Measurements from ENCODE around the gene PPP3CB. TPM values are rescaled to one million over a fixed set of nuclear protein-coding genes. Genes with fewer than 3 reads are reported as not detected.
A peak's percentile ranks its signal among the peaks of the same experiment; 100 is the strongest.

The PPP3CB gene
- total RNA-seq, 2 experiments from 2014 or later = 48.4 to 50.2 TPM

DNA sequence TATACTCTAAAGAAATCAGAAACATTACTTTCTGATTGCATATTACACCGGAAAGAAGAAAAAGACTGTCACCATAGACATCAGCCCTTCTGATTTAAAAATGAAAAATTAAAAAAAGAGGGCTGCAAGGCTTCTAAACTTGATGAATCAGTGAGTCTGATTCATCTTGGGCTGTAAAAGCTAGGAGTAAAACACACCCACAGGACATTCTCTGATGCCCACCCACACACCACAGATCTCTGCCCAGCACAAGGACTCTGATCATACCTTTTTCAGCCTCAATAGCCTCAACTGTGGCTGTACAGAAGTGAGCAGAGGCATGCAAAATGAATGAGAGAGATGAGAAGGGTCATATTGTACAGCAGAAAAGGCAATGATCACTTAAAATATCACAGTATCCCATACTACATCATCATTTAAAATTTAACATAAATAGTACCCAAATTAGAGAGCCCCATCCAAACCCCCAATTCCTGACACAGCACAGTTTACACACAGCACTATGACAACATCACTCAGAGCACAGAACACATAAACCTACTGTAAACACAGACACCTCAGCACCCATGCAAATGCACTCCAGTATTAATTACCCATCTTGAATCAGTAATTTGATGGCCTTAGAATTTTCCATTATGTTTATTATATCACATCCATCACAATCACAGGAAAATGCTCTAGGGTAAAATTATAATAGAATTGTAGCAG lies 56.1 kb downstream of the PPP3CB start:
- H3K9me3 Mint-ChIP-seq = no peaks in the 10 kb centered on the region
- H3K4me1 Mint-ChIP-seq (ENCODE audit: low read depth) = peaks cover 15% of the 10 kb centered on the region
- H3K27me3 Mint-ChIP-seq = no peaks in the 10 kb centered on the region
- intact Hi-C loops (cut with micrococcal nuclease) = no loop called here
- H3K36me3 Mint-ChIP-seq = peaks cover 13% of the 10 kb centered on the region
- POLR2A ChIA-PET = no interaction called here
- H3K27ac Mint-ChIP-seq = peak overlapping the region; percentile 50
- DNase-seq = peak; percentile 28
- H3K4me3 Mint-ChIP-seq = no peak overlapping the region
- CTCF ChIA-PET = interaction anchor here (0.6 kb wide), 1 partner anchor 1255 kb away, joined by 4 read pairs; no protein-coding TSS in a partner anchor

- intact Hi-C loops (cut with micrococcal nuclease) = no loop called here
Observed at GRCh38 chr10:73439055-73439454, 56.8 kb downstream of the PPP3CB start.

DNA sequence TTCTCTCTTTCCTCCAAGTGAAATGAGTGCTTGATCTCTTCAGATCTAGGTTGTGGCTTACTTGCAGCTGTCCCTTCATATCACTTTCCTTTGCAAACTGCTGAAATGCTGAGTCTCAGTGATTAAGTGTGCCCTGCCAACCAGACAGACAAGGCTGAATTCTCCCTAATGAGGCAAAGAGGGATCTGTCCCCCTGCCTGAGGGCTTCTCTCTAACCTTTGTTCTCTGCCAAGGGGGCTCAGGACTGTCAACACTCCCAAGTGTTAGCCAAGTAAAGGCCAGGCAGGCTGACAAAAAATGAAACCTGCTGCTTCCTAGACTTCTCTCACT lies 62.3 kb downstream of the PPP3CB start, which contains the start of gene MSS51:
Gene MSS51, minus strand, starts transcription at position 24 of the 330 bp plus-strand sequence. CDS start 5,277 bp downstream, outside the sequence.
- intact Hi-C loops (cut with micrococcal nuclease) = no loop called here
- no peak within 1 kb of the TSS for H3K27ac Mint-ChIP-seq
- peaks cover 8% of the 10 kb centered on the region for H3K36me3 Mint-ChIP-seq
- no peak for DNase-seq
- CTCF ChIA-PET = no interaction called here
- H3K4me1 Mint-ChIP-seq (ENCODE audit: low read depth) = peaks cover 14% of the 10 kb centered on the region
- no peaks in the 10 kb centered on the region for H3K9me3 Mint-ChIP-seq
- H3K27me3 Mint-ChIP-seq = no peaks in the 10 kb centered on the region
- POLR2A ChIA-PET = no interaction called here
- no peak within 1 kb of the TSS for H3K4me3 Mint-ChIP-seq

More at GRCh38 chr10:73439055-73439454, 56.8 kb downstream of the PPP3CB start:
- POLR2A ChIA-PET = no interaction called here
- DNase-seq = no peak
- CTCF ChIA-PET = interaction anchor here (0.6 kb wide), 1 partner anchor 1255 kb away, joined by 4 read pairs; no protein-coding TSS in a partner anchor
- Mint-ChIP-seq H3K36me3 (peaks cover 8% of the 10 kb centered on the region), H3K27me3 (no peaks in the 10 kb centered on the region), H3K27ac (no peak overlapping the region), H3K4me3 (no peak overlapping the region), H3K9me3 (no peaks in the 10 kb centered on the region), H3K4me1 (ENCODE audit: low read depth) (peaks cover 15% of the 10 kb centered on the region)

GRCh38 chr10:73432646-73433537 lies 62.9 kb downstream of the PPP3CB start:
- H3K27me3 Mint-ChIP-seq = no peaks in the 10 kb centered on the region
- DNase-seq = no peak
- peaks cover 14% of the 10 kb centered on the region for H3K4me1 Mint-ChIP-seq (ENCODE audit: low read depth)
- H3K27ac Mint-ChIP-seq = no peak overlapping the region
- H3K9me3 Mint-ChIP-seq = no peaks in the 10 kb centered on the region
- intact Hi-C loops (cut with micrococcal nuclease) = no loop called here
- H3K36me3 Mint-ChIP-seq = peaks cover 6% of the 10 kb centered on the region
- CTCF ChIA-PET = no interaction called here
- H3K4me3 Mint-ChIP-seq = no peak overlapping the region
- POLR2A ChIA-PET = no interaction called here

DNA sequence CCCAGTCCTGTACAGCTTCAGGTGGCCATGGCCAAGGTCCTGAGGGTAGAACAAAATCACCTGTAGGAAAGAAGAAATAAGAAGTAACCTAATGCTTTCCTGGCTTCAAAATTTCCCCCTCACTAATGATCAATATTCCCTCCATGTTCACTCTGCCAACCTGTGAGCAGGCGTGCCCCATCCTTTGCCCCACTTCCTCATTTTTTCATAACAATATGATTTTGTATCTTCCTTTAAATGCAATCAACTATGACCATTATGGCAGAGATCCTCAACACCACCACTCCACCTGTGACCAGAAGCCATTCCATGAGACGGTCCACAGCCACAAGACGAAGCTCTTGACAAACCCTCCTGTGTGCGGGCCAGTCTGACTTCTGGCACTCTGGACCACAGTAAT lies 69.5 kb downstream of the PPP3CB start:
- Mint-ChIP-seq H3K36me3 (peaks cover 32% of the 10 kb centered on the region), H3K27me3 (no peaks in the 10 kb centered on the region), H3K27ac (no peak overlapping the region), H3K4me1 (ENCODE audit: low read depth) (peaks cover 4% of the 10 kb centered on the region), H3K9me3 (no peaks in the 10 kb centered on the region), H3K4me3 (no peak overlapping the region)
- ChIA-PET POLR2A (no interaction called here), CTCF (interaction anchor here (0.8 kb wide), 1 partner anchor 15 kb away, joined by 3 read pairs; no protein-coding TSS in a partner anchor)
- intact Hi-C loops (cut with micrococcal nuclease) = no loop called here
- no peak for DNase-seq

- POLR2A ChIA-PET = no interaction called here
Observed at GRCh38 chr10:73424478-73424877, 71.3 kb downstream of the PPP3CB start.

DNA sequence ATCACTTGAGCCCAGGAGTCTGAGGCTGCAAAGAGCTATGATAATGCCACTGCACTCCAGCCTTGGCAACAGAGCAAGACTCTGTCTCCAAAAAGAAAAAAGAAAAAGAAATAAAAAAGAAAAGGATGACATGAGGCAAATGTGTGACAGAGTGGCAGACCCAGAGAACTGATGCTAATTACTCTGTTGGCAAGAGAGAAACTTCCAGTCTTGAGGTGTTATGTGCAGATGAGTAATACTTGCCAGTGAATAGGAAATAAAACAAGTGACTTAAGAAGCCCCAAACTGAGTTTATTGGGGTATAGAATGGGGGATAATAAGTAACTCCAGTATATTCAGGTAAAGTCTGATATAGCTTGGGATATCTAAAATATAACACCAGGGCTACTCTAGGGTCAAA lies 72.5 kb downstream of the PPP3CB start:
- intact Hi-C loops (cut with micrococcal nuclease) = no loop called here
- Mint-ChIP-seq H3K9me3 (no peaks in the 10 kb centered on the region), H3K36me3 (peaks cover 32% of the 10 kb centered on the region), H3K4me3 (no peak overlapping the region), H3K4me1 (ENCODE audit: low read depth) (peaks cover 4% of the 10 kb centered on the region), H3K27me3 (no peaks in the 10 kb centered on the region), H3K27ac (no peak overlapping the region)
- no peak for DNase-seq
- ChIA-PET POLR2A (no interaction called here), CTCF (no interaction called here)

More at GRCh38 chr10:73424478-73424877, 71.3 kb downstream of the PPP3CB start:
- CTCF ChIA-PET = no interaction called here
- H3K4me3 Mint-ChIP-seq = no peak overlapping the region
- no peaks in the 10 kb centered on the region for H3K27me3 Mint-ChIP-seq
- no peak for DNase-seq
- H3K9me3 Mint-ChIP-seq = no peaks in the 10 kb centered on the region
- H3K4me1 Mint-ChIP-seq (ENCODE audit: low read depth) = peaks cover 4% of the 10 kb centered on the region
- intact Hi-C loops (cut with micrococcal nuclease) = no loop called here
- H3K27ac Mint-ChIP-seq = no peak overlapping the region
- peaks cover 32% of the 10 kb centered on the region for H3K36me3 Mint-ChIP-seq

- Mint-ChIP-seq H3K4me3 (no peak overlapping the region), H3K27me3 (peaks cover 3% of the 10 kb centered on the region), H3K4me1 (ENCODE audit: low read depth) (peaks cover 27% of the 10 kb centered on the region), H3K36me3 (no peaks in the 10 kb centered on the region), H3K27ac (no peak overlapping the region), H3K9me3 (no peaks in the 10 kb centered on the region)
- intact Hi-C loops (cut with micrococcal nuclease) = no loop called here
- POLR2A ChIA-PET = no interaction called here
- CTCF ChIA-PET = no interaction called here
- DNase-seq = no peak
Observed at GRCh38 chr10:73416571-73416970, 79.3 kb downstream of the PPP3CB start.

DNA sequence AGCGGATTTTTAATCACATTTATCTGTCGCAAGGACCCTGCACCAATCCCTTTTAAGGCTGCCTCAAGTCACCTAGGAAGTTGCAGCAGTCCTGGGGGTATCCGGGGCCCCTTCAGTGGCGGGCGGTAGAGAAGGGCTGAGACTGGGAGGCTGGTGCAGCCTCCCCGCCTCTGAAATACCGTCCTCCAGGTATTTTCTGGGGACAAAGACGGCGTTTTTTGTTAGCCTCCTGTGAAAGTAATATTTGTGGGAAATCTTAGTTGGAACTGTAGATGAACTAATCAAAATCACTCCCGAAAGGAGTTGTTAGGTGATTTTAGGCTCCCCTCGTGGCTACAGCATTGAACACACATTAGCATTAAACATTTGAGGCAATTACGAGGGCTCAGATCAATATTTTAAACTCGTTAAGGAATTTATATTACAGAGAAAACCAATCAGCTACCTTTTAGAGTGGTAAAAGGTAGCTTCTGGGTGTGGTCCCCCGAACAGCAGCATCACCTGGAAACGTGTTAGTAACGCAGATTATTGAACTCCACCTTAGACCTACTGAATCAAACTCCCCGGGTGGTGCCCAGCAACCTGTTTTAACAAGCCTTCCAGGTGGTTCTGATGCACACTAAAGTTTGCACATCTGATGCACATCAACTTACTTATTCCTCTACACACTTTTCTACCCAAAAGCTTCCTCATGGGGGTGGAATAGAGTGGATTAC lies 81.4 kb downstream of the PPP3CB start:
- peak overlapping the region; percentile 87 for H3K4me3 Mint-ChIP-seq
- H3K9me3 Mint-ChIP-seq = no peaks in the 10 kb centered on the region
- ChIA-PET POLR2A (interaction anchor here (2.5 to 2.9 kb wide), 2 partner anchors 56 to 81 kb away, joined by 9 to 15 read pairs; partner anchors contain the start of genes CFAP70 and PPP3CB), CTCF (interaction anchor here (1.1 to 1.5 kb wide), 2 partner anchors 150 to 167 kb away, joined by 3 read pairs; no protein-coding TSS in a partner anchor)
- intact Hi-C loops (cut with micrococcal nuclease) = loop anchor here (1.0 to 5.0 kb wide), 5 partner anchors 56 to 302 kb away; partner anchors contain the start of genes CFAP70, NUDT13 and PPP3CB
- peaks cover 13% of the 10 kb centered on the region for H3K36me3 Mint-ChIP-seq
- peak overlapping the region; percentile 47 for H3K27ac Mint-ChIP-seq
- H3K27me3 Mint-ChIP-seq = peaks cover 3% of the 10 kb centered on the region
- no peak for DNase-seq
- H3K4me1 Mint-ChIP-seq (ENCODE audit: low read depth) = peaks cover 43% of the 10 kb centered on the region

GRCh38 chr10:73413528-73414229 lies 82.1 kb downstream of the PPP3CB start, which contains the start of gene ANXA7:
Gene ANXA7, minus strand, starts transcription at chr10:73414058. Its CDS starts 13,202 bp downstream, at chr10:73400856.
- peaks cover 3% of the 10 kb centered on the region for H3K27me3 Mint-ChIP-seq
- no peaks in the 10 kb centered on the region for H3K9me3 Mint-ChIP-seq
- ChIA-PET CTCF (interaction anchor here (0.7 to 1.5 kb wide), 3 partner anchors 59 to 167 kb away, joined by 3 read pairs; partner anchors contain the start of gene DNAJC9), POLR2A (interaction anchor here (0.8 to 2.9 kb wide), 6 partner anchors 55 to 167 kb away, joined by 3 to 15 read pairs (median 8); partner anchors contain the start of genes CFAP70, DNAJC9 and PPP3CB)
- H3K36me3 Mint-ChIP-seq = peaks cover 13% of the 10 kb centered on the region
- peak within 1 kb of the TSS; percentile 87 for H3K27ac Mint-ChIP-seq
- peak within 1 kb of the TSS; percentile 87 for H3K4me3 Mint-ChIP-seq
- intact Hi-C loops (cut with micrococcal nuclease) = loop anchor here (1.0 to 5.0 kb wide), 6 partner anchors 55 to 301 kb away; partner anchors contain the start of genes CFAP70, DNAJC9, NUDT13 and PPP3CB
- DNase-seq = peak; percentile 96
- peaks cover 50% of the 10 kb centered on the region for H3K4me1 Mint-ChIP-seq (ENCODE audit: low read depth)

- Mint-ChIP-seq H3K9me3 (no peaks in the 10 kb centered on the region), H3K27me3 (peaks cover 3% of the 10 kb centered on the region), H3K36me3 (peaks cover 13% of the 10 kb centered on the region), H3K4me3 (peak overlapping the region; percentile 87), H3K4me1 (ENCODE audit: low read depth) (peaks cover 52% of the 10 kb centered on the region), H3K27ac (peak overlapping the region; percentile 87)
- intact Hi-C loops (cut with micrococcal nuclease) = loop anchor here (2.0 to 5.0 kb wide), 4 partner anchors 64 to 301 kb away; partner anchors contain the start of genes DNAJC9 and NUDT13
- CTCF ChIA-PET = interaction anchor here (0.7 to 1.1 kb wide), 2 partner anchors 59 to 166 kb away, joined by 3 read pairs; partner anchors contain the start of gene DNAJC9
- POLR2A ChIA-PET = interaction anchor here (0.8 to 2.9 kb wide), 6 partner anchors 55 to 166 kb away, joined by 3 to 15 read pairs (median 8); partner anchors contain the start of genes CFAP70, DNAJC9 and PPP3CB
- DNase-seq = peak; percentile 62
Observed at GRCh38 chr10:73413108-73413527, 82.7 kb downstream of the PPP3CB start.
